HG03342 (cell line): ENCODE data around the gene RUVBL1.

ENCODE experiments used
- ATAC-seq: cut with Tn5 transposase; IDR thresholded peaks from one replicate; pipeline ENCODE4 v1.9.1; 2021; ENCODE audit warnings: mild to moderate bottlenecking, moderate library complexity; ENCODE audit not compliant: unreplicated experiment

RUVBL1 gene

GRCh38 chr3:128143496-128143895 is 19.9 kb upstream of the RUVBL1 start:
- ATAC-seq = no peak

GRCh38 chr3:128133273-128133883 is 9.8 kb upstream of the RUVBL1 start:
- ATAC-seq = no peak

GRCh38 chr3:128131897-128132646 is 8.5 kb upstream of the RUVBL1 start:
- ATAC-seq = no peak

- ATAC-seq = no peak
Measured at GRCh38 chr3:128128251-128128650, 4.6 kb upstream of the RUVBL1 start.

GRCh38 chr3:128127236-128127635 is 3.6 kb upstream of the RUVBL1 start:
- ATAC-seq = no peak

- no peak for ATAC-seq
Measured at GRCh38 chr3:128123156-128123537, 465 bp downstream of the RUVBL1 start.

- no peak for ATAC-seq
Measured at GRCh38 chr3:128122013-128122412, 1.6 kb downstream of the RUVBL1 start.

- ATAC-seq = no peak
Measured at GRCh38 chr3:128113817-128114794, 9.5 kb downstream of the RUVBL1 start.

GRCh38 chr3:128112357-128112968 is 11.1 kb downstream of the RUVBL1 start:
- no peak for ATAC-seq

- ATAC-seq = no peak
Measured at GRCh38 chr3:128111147-128111546, 12.5 kb downstream of the RUVBL1 start.

- ATAC-seq = no peak
Measured at GRCh38 chr3:128107834-128108233, 15.8 kb downstream of the RUVBL1 start.

GRCh38 chr3:128103136-128103676 is 20.4 kb downstream of the RUVBL1 start:
- ATAC-seq = no peak

GRCh38 chr3:128100638-128101037 is 23.0 kb downstream of the RUVBL1 start:
- no peak for ATAC-seq

GRCh38 chr3:128100161-128100560 is 23.5 kb downstream of the RUVBL1 start:
- no peak for ATAC-seq

GRCh38 chr3:128098234-128098633 is 25.4 kb downstream of the RUVBL1 start:
- ATAC-seq = no peak

- peak; percentile 84 for ATAC-seq
Measured at GRCh38 chr3:128095222-128095703, 28.3 kb downstream of the RUVBL1 start.

- no peak for ATAC-seq
Measured at GRCh38 chr3:128094295-128095151, 29.1 kb downstream of the RUVBL1 start.

GRCh38 chr3:128091586-128091985 is 32.0 kb downstream of the RUVBL1 start:
- ATAC-seq = no peak

GRCh38 chr3:128089135-128089534 is 34.5 kb downstream of the RUVBL1 start:
- no peak for ATAC-seq

- no peak for ATAC-seq
Measured at GRCh38 chr3:128084675-128085021, 39.0 kb downstream of the RUVBL1 start.
